ENCODE results near the gene MCTP1. TPM values are rescaled to one million over a fixed set of nuclear protein-coding genes. Genes with fewer than 3 reads are reported as not detected.

MCTP1 gene
- total RNA-seq, 4 donors from 2014 or later: 5.4 to 22.1 (median 5.8) TPM

DNA sequence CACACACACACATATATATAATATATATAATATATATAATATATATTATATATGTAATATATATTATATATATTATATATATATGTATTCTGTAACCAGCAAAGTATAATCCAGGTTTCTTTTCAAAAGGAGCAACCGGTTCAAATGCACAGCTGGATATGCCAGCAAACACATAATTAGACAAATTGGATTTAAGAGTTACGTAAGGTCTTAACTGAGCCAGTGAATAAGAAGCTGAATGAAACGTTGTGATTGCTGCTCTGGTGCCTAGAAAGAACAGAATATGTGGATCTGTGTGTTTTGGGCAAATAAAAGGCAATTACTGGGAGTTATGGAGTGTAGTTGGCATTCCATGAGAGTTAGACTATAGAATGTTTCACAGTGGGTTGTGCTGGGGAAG is 488.3 kb downstream of the MCTP1 start:
- TF ChIP-seq, protein P1, sequence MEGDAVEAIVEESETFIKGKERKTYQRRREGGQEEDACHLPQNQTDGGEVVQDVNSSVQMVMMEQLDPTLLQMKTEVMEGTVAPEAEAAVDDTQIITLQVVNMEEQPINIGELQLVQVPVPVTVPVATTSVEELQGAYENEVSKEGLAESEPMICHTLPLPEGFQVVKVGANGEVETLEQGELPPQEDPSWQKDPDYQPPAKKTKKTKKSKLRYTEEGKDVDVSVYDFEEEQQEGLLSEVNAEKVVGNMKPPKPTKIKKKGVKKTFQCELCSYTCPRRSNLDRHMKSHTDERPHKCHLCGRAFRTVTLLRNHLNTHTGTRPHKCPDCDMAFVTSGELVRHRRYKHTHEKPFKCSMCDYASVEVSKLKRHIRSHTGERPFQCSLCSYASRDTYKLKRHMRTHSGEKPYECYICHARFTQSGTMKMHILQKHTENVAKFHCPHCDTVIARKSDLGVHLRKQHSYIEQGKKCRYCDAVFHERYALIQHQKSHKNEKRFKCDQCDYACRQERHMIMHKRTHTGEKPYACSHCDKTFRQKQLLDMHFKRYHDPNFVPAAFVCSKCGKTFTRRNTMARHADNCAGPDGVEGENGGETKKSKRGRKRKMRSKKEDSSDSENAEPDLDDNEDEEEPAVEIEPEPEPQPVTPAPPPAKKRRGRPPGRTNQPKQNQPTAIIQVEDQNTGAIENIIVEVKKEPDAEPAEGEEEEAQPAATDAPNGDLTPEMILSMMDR (IDR thresholded peaks at IDR 0.05 in 4 of 5, conservative IDR thresholded peaks at IDR 0.05 in 1 of 5): no peak
- no peak for TF ChIP-seq POLR2A (IDR thresholded peaks at IDR 0.05)
- no peaks in the 10 kb centered on the region for H3K27me3 ChIP-seq
- H3K27ac ChIP-seq: no peak overlapping the region
- H3K4me1 ChIP-seq: no peaks in the 10 kb centered on the region
- ATAC-seq (no peak), DNase-seq (no peak)
- in situ Hi-C loops (cut with MboI; ENCODE audit: low sequenced_read_pairs in 4 of 4) (no loop called here), intact Hi-C loops (cut with DNase I; ENCODE audit: low total_unique reads) (no loop called here)
- H3K9me3 ChIP-seq: no peaks in the 10 kb centered on the region
- H3K4me3 ChIP-seq: no peak overlapping the region
- no peaks in the 10 kb centered on the region for H3K36me3 ChIP-seq

- Histone ChIP-seq H3K4me1 (no peaks in the 10 kb centered on the region), H3K36me3 (no peaks in the 10 kb centered on the region), H3K27ac (no peak overlapping the region), H3K9me3 (no peaks in the 10 kb centered on the region), H3K4me3 (no peak overlapping the region), H3K27me3 (no peaks in the 10 kb centered on the region)
- intact Hi-C loops (cut with DNase I; ENCODE audit: low total_unique reads): no loop called here
- TF ChIP-seq POLR2A (IDR thresholded peaks at IDR 0.05): no peak
- TF ChIP-seq, protein P1 (IDR thresholded peaks at IDR 0.05 in 4 of 5, conservative IDR thresholded peaks at IDR 0.05 in 1 of 5): no peak
- in situ Hi-C loops (cut with MboI; ENCODE audit: low sequenced_read_pairs in 4 of 4): no loop called here
- ATAC-seq: no peak
- DNase-seq: no peak
These were observed 491.1 kb downstream of the MCTP1 start for GRCh38 chr5:94793816-94794198.

GRCh38 chr5:94793113-94793815 is 491.6 kb downstream of the MCTP1 start:
- in situ Hi-C loops (cut with MboI; ENCODE audit: low sequenced_read_pairs in 4 of 4): no loop called here
- no peak overlapping the region for H3K27ac ChIP-seq
- no peaks in the 10 kb centered on the region for H3K36me3 ChIP-seq
- no peaks in the 10 kb centered on the region for H3K27me3 ChIP-seq
- no peaks in the 10 kb centered on the region for H3K4me1 ChIP-seq
- DNase-seq (no peak), ATAC-seq (no peak)
- TF ChIP-seq, protein P1 (IDR thresholded peaks at IDR 0.05 in 4 of 5, conservative IDR thresholded peaks at IDR 0.05 in 1 of 5): no peak
- no peak for TF ChIP-seq POLR2A (IDR thresholded peaks at IDR 0.05)
- H3K4me3 ChIP-seq: no peak overlapping the region
- no peaks in the 10 kb centered on the region for H3K9me3 ChIP-seq
- intact Hi-C loops (cut with DNase I; ENCODE audit: low total_unique reads): no loop called here

DNA sequence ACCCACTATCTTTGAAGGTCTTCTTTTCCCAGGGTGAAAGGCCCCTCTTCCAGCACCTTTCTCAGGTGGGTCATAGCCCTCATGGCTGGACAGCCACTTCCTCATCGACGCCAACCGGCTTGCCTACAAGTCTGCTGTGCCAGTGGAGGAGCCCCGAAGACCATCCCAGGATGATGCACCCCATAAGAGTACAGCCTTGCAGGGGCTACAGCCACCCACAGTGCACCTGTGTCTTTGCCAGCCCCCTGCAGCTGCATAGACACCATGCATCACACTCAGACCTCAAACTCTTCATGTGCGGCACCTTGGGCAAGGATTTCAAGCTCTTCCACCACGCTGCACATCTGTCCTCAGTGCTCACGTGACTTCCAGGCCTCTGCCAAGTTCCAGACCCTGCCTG is 493.1 kb downstream of the MCTP1 start:
- intact Hi-C loops (cut with DNase I; ENCODE audit: low total_unique reads): no loop called here
- H3K4me3 ChIP-seq: no peak overlapping the region
- in situ Hi-C loops (cut with MboI; ENCODE audit: low sequenced_read_pairs in 4 of 4): no loop called here
- DNase-seq (no peak), ATAC-seq (no peak)
- H3K4me1 ChIP-seq: no peaks in the 10 kb centered on the region
- TF ChIP-seq, protein P1 (IDR thresholded peaks at IDR 0.05 in 4 of 5, conservative IDR thresholded peaks at IDR 0.05 in 1 of 5): no peak
- TF ChIP-seq POLR2A (IDR thresholded peaks at IDR 0.05): no peak
- no peaks in the 10 kb centered on the region for H3K27me3 ChIP-seq
- no peaks in the 10 kb centered on the region for H3K9me3 ChIP-seq
- H3K36me3 ChIP-seq: no peaks in the 10 kb centered on the region
- H3K27ac ChIP-seq: no peak overlapping the region

- H3K4me1 ChIP-seq: no peaks in the 10 kb centered on the region
- no peaks in the 10 kb centered on the region for H3K36me3 ChIP-seq
- in situ Hi-C loops (cut with MboI; ENCODE audit: low sequenced_read_pairs in 4 of 4): no loop called here
- TF ChIP-seq, protein P1 (IDR thresholded peaks at IDR 0.05 in 4 of 5, conservative IDR thresholded peaks at IDR 0.05 in 1 of 5): no peak
- TF ChIP-seq POLR2A (IDR thresholded peaks at IDR 0.05): no peak
- no peaks in the 10 kb centered on the region for H3K27me3 ChIP-seq
- intact Hi-C loops (cut with DNase I; ENCODE audit: low total_unique reads): no loop called here
- no peak overlapping the region for H3K27ac ChIP-seq
- DNase-seq (no peak), ATAC-seq (no peak)
- H3K4me3 ChIP-seq: no peak overlapping the region
- H3K9me3 ChIP-seq: no peaks in the 10 kb centered on the region
These were observed 496.4 kb downstream of the MCTP1 start for GRCh38 chr5:94788527-94788926.
